ENCODE data around the gene PADI2.

PADI2 gene

DNA sequence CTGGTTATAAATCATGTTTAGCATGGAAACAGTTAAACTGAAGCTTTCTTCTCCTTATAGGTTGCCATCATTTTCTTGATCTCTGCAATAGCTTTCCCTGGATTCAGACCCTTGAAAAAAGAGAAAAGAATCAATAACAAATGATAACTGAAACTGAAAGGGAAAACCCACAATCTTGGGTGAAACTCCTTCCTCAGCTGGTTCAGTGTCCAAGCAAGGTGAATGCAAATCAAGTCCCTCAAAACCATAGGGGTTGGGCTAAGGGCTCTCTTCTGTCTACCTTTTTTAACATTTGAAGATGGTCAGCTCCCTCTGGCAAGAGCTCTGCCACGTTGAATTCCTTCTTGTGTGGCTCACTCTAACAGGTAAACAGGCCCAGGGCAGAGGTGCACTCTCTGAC is 100.4 kb downstream of the PADI2 start:
- DNase-seq (ENCODE audit: low read depth) = no peak

GRCh38 chr1:17017435-17017834 is 101.8 kb downstream of the PADI2 start:
- DNase-seq (ENCODE audit: low read depth) = no peak
